HG03108 (cell line): ENCODE results near the gene QTRT2.

Source experiments
- ATAC-seq: cut with Tn5 transposase; IDR thresholded peaks from one replicate; pipeline ENCODE4 v1.9.1; 2021; ENCODE audit warnings: moderate library complexity; ENCODE audit not compliant: unreplicated experiment

QTRT2 gene

DNA sequence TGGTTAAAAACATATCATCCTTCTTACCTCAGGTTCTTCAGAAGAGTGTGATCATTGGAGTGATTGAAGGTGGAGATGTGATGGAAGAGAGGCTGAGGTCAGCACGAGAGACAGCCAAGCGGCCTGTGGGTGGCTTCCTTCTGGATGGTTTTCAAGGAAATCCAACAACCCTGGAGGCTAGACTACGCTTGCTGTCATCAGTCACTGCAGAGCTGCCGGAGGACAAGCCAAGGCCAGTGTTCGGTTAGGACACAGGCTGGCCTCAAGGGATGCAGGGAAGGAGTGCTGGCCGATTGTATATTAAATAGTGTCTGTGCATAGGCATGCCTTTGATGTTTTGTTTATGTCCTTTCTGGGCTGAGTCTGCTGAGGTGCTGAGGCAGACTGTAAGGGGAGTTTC is 20.2 kb downstream of the QTRT2 start:
- ATAC-seq: no peak

DNA sequence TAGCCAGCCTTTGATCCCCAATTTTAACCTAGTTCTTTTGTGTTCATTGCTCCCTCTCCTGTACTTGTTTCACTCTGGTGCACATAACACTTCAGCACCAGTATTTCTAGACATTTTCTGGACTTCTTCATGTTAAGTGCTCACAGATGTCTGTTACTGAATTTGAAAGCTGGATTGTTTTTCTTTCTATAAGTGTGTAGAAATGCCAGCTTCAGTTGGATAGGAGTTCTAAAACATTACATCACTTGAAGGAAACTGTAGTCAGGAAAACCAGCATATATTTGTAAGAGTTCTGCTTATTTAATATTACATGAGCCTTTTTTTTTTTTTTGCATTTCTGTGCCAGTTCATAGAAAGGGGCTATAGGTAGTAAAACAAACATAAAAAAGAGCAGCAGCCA is 21.6 kb downstream of the QTRT2 start:
- ATAC-seq: no peak

DNA sequence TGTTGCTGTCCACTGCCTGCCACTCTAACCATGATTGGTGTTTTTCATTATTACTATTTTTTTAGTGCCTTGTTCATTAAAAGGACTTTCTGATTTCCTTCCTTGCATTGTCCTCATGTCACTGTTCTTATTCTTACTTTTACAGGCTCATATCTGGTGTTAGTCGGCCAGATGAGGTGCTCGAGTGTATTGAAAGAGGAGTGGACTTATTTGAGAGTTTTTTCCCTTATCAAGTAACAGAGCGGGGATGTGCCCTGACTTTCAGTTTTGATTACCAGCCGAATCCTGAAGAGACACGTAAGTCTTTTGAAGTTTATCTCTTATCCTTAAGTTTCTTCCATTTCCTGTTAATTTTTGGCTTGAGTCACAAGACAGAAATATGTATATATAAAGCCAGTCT is 23.2 kb downstream of the QTRT2 start:
- no peak for ATAC-seq

- ATAC-seq: no peak
Measured at GRCh38 chr3:114080201-114080600, 23.7 kb downstream of the QTRT2 start.

GRCh38 chr3:114081037-114081436 is 24.5 kb downstream of the QTRT2 start:
- ATAC-seq: no peak

DNA sequence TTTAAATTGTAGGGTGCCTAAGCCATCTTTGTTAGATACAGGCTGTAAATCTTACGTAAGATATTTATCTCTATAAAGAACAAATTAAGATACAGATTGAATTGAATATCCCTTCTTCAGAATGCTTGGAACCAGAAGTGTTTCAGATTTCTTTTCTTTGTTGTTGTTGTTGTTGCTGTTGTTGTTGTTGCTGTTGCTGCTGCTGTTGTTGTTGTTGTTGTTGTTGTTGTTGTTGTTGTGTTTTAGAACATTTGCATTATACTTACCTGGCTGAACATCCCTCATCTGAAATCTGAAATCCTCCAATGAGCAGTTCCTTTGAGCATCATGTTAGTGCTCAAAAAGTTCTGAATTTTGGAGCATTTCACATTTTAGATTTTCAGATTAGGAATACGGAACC is 26.6 kb downstream of the QTRT2 start:
- ATAC-seq: no peak

DNA sequence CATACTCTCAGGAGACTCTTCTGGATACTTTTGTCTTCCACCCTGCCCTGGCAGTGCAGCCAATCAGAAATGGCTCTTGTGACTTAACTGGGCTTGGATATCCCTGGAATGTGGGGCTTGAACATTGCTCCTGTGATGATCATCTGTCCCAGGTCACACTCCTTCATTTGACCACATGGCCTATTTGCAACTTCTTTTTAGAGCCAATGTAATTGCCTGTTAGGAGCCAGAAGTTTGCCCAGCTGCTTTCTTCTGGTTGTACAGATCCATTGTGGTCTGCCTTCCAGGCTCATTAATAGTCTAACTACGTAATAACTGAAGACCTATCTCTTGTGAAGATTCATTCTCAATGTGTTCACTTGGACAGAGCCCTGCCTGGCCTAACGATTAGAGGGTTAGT is 29.8 kb downstream of the QTRT2 start:
- no peak for ATAC-seq

DNA sequence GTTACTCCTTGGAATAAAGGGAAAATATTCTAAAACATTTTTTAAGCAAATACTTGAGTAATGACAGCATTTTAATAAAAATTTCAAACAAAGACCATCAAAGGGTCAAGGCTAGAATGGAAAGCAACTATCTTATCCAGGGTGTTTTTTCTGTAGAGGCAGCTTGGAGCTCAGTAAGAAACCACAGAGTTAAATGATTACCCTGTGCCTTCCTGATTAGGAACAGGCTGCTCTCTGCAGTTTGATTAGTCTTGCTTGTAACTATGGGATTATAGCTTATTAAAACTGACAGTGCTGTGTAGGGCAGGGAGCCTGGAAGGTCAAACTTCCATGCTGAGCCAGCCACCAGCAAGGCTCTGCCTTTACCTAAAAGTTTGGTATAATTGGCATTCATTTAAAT is 33.1 kb downstream of the QTRT2 start:
- ATAC-seq: no peak

DNA sequence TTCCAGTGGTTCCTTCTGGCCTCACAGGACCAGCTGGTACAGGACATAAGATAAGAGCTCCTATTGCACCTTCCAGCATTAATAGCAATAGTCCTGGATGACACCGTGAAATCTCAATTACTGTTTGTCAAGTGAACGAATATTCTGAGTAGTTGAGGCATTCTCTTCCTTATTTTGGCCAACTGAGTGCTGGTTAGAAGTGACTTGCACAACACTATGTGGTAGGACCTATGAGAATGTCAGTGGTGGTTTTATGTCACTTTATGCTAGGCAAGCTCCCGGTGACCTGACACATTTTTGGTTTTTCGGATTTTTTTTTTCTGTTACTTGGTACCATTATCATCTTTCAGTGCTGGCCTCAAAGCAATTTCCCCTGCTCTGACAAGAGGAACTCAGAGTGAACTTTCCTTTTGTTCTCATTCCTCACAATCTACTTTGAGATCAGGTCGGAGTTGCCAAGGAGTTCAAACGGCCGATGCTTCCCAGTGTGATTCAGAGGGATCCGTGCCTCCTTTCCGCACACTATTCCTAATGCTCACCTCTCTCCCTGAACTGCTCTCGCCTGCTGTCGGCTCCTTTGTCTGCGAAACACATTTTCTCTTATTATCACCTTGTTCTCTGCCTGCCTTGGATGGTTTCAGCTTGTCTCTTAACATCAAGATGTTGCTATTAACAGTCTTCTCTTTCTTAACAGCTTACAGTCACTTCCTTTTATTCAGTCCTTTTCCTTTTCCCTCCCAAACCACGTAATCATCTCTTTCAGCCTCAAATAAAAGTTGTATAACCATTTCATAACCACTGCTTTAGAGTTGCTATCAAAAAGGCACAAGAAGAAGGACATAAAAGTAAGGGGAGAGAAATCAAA is 35.8 kb downstream of the QTRT2 start:
- no peak for ATAC-seq

DNA sequence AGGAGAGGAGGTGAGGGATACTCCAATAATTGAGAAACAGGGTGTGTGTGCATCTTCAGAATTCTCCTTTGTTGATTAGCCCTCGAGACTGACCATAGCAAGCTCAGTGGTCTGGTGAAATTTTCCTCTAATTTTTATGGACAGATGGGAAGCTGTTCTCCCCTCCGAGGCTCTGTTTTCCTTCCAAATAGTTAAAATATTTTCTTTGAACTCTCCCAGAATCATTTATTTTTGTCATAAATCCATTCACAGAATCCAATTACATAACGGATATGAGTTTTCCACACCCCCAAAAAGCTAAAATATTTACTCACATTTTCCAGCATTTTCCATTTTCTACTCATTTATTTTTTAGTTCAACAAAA is 36.5 kb downstream of the QTRT2 start:
- ATAC-seq: no peak

- ATAC-seq: no peak
Measured at GRCh38 chr3:114093596-114093995, 37.1 kb downstream of the QTRT2 start.

DNA sequence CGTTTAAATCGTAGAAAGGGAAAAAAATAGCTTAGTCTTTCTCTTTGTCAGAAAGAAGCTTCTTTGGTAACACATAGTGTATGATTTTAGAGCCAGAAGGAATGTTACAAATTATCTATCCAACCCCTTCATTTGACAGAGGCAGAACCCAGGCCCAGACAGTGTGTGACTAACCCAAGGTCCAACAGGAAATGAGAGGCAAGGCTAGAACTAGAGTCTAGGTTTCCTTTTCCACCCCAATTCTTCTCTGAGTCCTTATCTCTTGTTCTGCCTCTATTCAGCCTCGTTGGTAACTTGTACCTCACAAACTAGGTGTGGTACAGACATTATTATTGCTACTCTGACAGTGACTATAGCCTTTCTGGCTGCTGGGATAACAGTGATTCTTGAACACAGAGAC is 39.3 kb downstream of the QTRT2 start:
- ATAC-seq: no peak

GRCh38 chr3:114101101-114101500 is 44.6 kb downstream of the QTRT2 start:
- no peak for ATAC-seq

DNA sequence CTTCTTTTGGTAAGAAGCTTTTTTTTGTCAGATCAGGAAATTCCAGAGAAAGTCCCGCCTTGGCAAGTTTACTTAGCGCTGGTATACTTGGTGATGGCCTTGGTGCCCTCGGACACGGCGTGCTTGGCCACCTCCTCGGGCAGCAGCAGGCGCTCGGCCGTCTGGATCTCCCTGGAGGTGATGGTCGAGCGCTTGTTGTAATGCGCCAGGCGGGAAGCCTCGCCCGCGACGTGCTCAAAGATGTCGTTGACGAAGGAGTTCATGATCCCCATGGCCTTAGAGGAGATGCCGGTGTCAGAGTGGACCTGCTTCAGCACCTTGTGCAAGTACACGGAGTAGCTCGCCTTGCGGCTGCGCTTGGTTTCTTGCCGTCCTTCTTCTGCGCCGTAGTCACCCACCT is 46.6 kb downstream of the QTRT2 start:
- ATAC-seq: no peak

GRCh38 chr3:114103858-114104257 is 47.3 kb downstream of the QTRT2 start:
- ATAC-seq: no peak

DNA sequence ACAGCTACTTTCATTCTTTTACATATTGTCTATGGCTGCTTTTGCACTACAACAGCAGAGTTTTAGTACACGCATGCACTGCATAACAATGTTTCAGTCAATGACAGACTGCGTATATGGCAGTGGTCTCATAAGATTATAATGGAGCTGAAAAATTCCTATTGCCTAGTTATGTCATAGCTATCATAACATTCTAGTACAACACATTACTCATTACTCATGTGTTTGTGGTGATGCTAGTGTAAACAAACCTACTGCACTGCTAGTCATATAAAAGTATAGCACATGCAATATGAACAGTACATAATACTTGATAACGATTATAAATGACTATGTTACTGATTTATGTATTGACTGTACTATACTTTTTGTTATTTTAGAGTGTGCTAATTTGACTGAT is 47.9 kb downstream of the QTRT2 start:
- ATAC-seq: no peak

GRCh38 chr3:114108137-114108536 is 51.6 kb downstream of the QTRT2 start:
- ATAC-seq: no peak

DNA sequence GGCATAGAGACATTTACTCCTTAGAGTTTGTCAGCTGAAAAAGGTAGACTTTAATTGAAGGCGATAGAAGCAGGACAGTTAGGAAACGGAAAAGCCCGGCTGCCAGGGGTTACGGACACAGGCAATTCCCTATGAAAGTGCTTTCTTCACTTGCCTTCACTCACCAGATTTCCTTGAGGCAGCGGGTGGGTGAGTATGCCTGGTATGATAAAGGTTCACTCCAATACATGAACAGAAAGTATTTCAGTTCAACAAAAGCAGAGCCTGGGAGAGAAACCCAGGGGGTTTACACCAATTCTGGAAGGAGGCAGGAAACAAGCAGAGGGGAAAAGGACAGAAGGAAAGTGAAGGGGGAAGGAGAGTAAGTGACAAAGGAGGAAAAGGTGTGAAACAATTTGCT is 53.9 kb downstream of the QTRT2 start:
- no peak for ATAC-seq

DNA sequence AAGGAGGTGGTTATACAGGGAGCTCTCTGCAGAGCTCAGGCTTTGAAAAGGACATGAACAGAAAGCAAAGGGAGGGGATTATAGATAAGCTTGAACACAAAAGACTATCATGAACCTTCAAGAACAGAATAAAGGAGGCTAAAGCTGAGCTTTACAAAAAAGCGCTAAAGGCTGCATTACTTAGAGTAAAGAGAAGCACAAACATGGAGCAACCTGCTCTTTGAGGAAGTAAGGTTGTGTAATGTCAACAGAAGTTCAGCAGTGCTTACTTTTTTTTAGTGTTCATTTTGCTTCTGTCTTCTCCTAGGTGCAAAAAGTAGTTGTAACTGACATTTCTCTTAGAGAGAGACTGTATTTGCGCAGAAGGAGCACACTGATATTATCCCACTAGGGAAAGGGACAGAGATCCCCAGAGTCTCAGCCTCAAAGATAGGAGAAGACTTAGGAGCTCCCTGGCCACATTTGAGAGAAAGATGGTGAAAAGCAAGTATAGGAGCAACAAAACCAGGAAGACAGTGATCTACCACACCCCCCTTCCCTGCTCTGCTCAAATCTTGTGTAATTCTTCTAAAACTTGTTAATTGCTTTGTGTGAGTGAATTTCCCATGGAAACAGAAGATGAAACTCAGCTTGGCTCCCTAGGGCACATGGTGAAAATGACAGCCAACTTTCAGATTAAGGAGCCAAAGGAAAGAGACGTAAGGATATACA is 54.7 kb downstream of the QTRT2 start:
- no peak for ATAC-seq

DNA sequence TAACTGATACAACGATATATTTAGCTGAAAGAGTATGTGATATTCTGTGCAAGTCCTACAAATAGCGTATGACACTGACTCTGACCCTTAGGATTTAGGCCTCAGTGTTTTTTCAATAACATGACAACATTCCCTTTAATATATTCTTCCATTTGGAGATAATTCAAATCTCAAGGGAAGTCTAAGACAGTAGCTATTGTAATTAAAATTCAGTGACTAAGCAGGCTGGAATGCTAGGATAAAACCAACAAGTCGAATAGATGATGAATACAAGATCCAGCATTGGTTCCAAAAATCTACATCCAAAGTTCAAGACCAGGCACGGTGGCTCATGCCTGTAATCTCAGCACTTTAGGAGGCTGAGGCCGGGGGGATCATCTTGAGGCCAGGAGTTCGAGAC is 56.2 kb downstream of the QTRT2 start:
- ATAC-seq: no peak

DNA sequence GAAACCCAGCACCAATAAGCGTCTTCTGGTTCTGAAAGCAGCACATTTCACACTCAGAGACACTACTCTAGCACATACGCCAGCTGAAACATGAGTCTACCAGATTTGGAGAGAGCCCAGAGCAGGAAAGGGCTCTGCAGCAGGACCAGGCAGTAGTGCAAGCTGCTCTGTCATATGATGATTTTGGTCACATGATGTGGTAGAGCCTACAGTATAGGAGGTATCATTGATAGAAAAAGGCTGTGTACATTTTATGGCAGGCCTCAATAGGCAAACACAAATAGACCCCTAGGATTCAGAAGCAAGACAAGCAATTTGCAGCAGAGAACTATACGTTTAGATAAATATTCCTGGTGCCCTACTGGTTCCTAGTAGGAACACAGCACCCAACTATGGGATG is 58.2 kb downstream of the QTRT2 start:
- ATAC-seq: no peak

DNA sequence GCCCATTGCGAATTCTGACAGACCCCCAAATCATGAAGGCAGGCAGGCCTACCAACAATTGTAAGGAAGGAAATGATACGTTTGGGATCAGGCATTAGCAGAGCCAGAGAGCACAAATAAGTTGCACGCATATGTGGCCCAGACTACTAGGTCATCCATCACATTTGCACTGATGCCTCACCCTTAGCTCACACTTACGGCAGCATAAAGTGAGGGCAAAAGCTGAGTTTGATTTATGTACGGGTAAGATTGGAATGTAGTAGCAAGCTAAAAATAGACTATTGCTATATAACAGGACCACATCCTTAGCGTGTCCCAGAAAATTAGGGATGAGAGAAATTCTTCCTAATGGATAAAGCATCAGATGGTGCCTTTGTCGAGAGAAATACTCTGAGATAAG is 58.6 kb downstream of the QTRT2 start:
- ATAC-seq: no peak

DNA sequence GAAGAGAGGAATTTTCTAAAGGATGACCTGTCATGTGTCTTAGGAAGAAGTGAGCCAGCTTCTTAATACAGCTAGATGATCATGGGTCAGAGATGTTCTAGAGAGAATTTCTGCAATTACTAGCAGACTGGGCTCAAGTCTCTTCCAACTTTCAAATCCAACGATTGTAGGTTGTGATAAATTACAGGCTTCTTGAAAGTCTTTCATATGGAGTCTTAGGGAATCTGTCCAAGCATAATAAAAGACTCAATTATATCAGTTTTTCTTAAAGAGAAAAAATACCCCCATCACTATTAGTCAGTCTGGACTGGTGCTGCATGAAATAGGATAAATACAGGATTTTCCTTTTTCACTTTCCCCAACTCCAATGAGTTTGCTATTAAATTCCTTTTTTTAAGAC is 63.2 kb downstream of the QTRT2 start:
- ATAC-seq: no peak
